Ovary (tissue), 9 donors: ENCODE measurements around the gene TBL1X. TPM values are rescaled to one million over a fixed set of nuclear protein-coding genes. Genes with fewer than 3 reads are reported as not detected.
"Not testable (repeated sequence)": the region's sequence is repeated elsewhere in the genome, so short reads cannot be mapped to it uniquely, and the experiment has no call there.

Experiments used
- DNase-seq, 5 donors: peaks; one replicate each; pipeline ENCODE4 v3.0.0-alpha.2; 2019 to 2020
- H3K27ac ChIP-seq, 2 donors: fragments of 200-600 bp; one replicate each; pipeline versions ENCODE4 v1.5.1 to v1.8.0; 2019 to 2022
- H3K27me3 ChIP-seq: fragments of 200-600 bp; one replicate; pipeline ENCODE4 v1.8.0; 2022
- H3K36me3 ChIP-seq: fragments of 200-600 bp; sonication (generic); one replicate; pipeline ENCODE4 v1.5.1; 2019
- H3K4me1 ChIP-seq: one replicate; pipeline ENCODE4 v1.8.1; 2013; ENCODE audit warnings: mild to moderate bottlenecking, moderate library complexity; ENCODE audit not compliant: insufficient read depth
- H3K4me3 ChIP-seq: fragments of 200-600 bp; sonication (generic); one replicate; pipeline ENCODE4 v1.5.1; 2017
- H3K9me3 ChIP-seq, 2 donors: fragments of 200-600 bp in 1 of 2; sonication (generic) in 1 of 2; one replicate each; pipeline versions ENCODE4 v1.5.1 to v1.8.1; 2013 to 2019; ENCODE audit warnings: mild to moderate bottlenecking in 1 of 2, moderate library complexity in 1 of 2
- EP300 ChIP-seq: sonication (generic); formaldehyde crosslinking; IDR thresholded peaks from one replicate; pipeline ENCODE4 v1.6.1; 2017; ENCODE audit warnings: antibody characterized with exemption
- POLR2A ChIP-seq: fragments of 450-650 bp; IDR thresholded peaks from one replicate; pipeline ENCODE4 v1.6.1; 2017; ENCODE audit warnings: antibody characterized with exemption, mild to moderate bottlenecking, moderate library complexity
- WGBS, 3 donors: extraction: QIAGEN DNeasy Blood & Tissue Kit in 1 of 3; methylation state at CpG; one replicate each; pipeline versions ENCODE4 v1.1.5 to v1.1.7; 2013 to 2017; 5-methylcytosine and 5-hydroxymethylcytosine counted together
- intact Hi-C, 4 donors: fragments of 100-400 bp; cut with DNase I; formaldehyde crosslinking; loops; one replicate each; pipeline versions ENCODE4 v1.11.0 to v1.15.1; 2022 to 2023
- polyA plus RNA-seq, 2 donors: library from polyadenylated mRNA; stranded (reverse); fragments of 200-250 nt in 1 of 2; fragments of 350-450 nt in 1 of 2; fragmentation: Illumina TruSeq in 1 of 2; extraction: RNeasy Lipid Tissue Mini Kit (QIAGEN cat#74804) in 1 of 2; gene quantifications; one replicate each; pipeline ENCODE4 v1.2.3, GENCODE V29; 2013 to 2014
- total RNA-seq, 7 donors: library from RNA; depleted of rRNA in 2 of 7; stranded (reverse); fragments of >200 nt in 2 of 7; fragmentation: NEBNext Ultra II Directional in 3 of 7; extraction: Animal tissue kit (Norgen Biotek cat#: 25700) in 3 of 7; gene quantifications; one replicate each; pipeline versions ENCODE4 v1.1.0 to v1.2.4, GENCODE V29; 2016 to 2023
- TF ChIP-seq, protein P1 (sequence below), 3 donors: fragments of 450-650 bp in 2 of 3; fragments of 200-600 bp in 1 of 3; IDR thresholded peaks; one replicate each; pipeline versions ENCODE4 v1.5.1 to v1.8.0; 2016 to 2022; ENCODE audit warnings: antibody characterized with exemption in 3 of 3, mild to moderate bottlenecking in 1 of 3
- donor health status: DM: no; HTN: no; CAD: no; lungs with moderate emphysema.
- donor health status: DM: no; HTN: no; CAD: no.
- donor health status: Bipolar disorder and iron deficiency.
- donor health status: DM: yes; HTN: yes; CAD: no.
- donor health status: DM: no; HTN: no; CAD: no.
- donor health status: DM: yes; HTN: yes; CAD: no.

The TBL1X gene
- total and polyA plus RNA-seq, 9 donors: 11.3 to 50.5 (median 32.0) TPM

DNA sequence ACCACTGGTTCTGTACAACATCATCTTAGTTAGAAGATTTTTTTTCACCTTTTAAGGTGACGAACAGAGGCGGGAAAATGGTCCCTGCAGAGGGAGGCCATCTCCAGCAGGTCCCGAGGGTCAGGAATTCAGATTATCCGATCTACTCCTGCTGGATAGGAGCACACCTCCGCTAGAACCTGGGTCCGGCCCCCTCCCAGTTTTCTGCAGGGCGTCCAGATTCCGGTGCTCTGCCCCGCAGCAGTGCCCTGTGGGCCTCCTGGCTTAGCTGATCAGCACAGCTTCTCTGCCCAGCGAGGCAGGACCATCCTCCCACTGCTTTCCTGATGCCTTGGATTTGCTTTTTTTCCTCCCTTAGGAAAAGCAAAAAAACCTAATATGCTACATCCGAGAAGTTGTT is 2.3 kb downstream of the TBL1X start:
- no peak for DNase-seq
- no peak for TF ChIP-seq EP300
- no peak for TF ChIP-seq POLR2A
- TF ChIP-seq, protein P1, sequence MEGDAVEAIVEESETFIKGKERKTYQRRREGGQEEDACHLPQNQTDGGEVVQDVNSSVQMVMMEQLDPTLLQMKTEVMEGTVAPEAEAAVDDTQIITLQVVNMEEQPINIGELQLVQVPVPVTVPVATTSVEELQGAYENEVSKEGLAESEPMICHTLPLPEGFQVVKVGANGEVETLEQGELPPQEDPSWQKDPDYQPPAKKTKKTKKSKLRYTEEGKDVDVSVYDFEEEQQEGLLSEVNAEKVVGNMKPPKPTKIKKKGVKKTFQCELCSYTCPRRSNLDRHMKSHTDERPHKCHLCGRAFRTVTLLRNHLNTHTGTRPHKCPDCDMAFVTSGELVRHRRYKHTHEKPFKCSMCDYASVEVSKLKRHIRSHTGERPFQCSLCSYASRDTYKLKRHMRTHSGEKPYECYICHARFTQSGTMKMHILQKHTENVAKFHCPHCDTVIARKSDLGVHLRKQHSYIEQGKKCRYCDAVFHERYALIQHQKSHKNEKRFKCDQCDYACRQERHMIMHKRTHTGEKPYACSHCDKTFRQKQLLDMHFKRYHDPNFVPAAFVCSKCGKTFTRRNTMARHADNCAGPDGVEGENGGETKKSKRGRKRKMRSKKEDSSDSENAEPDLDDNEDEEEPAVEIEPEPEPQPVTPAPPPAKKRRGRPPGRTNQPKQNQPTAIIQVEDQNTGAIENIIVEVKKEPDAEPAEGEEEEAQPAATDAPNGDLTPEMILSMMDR (IDR thresholded peaks at IDR 0.05): no peak
- no peaks in the 10 kb centered on the region for H3K9me3 ChIP-seq
- H3K36me3 ChIP-seq: no peaks in the 10 kb centered on the region
- WGBS, 3 donors: 37 to 41% (median 39%) methylated on average over 11 of the region's 11 CpGs
- H3K4me1 ChIP-seq: peaks cover 4% of the 10 kb centered on the region
- H3K4me3 ChIP-seq: peak overlapping the region; percentile 64
- intact Hi-C loops: no loop called here
- no peak overlapping the region for H3K27ac ChIP-seq
- no peaks in the 10 kb centered on the region for H3K27me3 ChIP-seq

GRCh38 chrX:9467751-9468150 is 2.9 kb downstream of the TBL1X start:
- no peak overlapping the region for H3K27ac ChIP-seq
- DNase-seq: no peak
- intact Hi-C loops: no loop called here
- no peak for TF ChIP-seq POLR2A
- TF ChIP-seq, protein P1 (IDR thresholded peaks at IDR 0.05): no peak
- no peak for TF ChIP-seq EP300
- H3K4me3 ChIP-seq: peak overlapping the region; percentile 2
- H3K36me3 ChIP-seq: no peaks in the 10 kb centered on the region
- WGBS, 3 donors: 17 to 38% (median 29%) methylated on average over 11 of the region's 11 CpGs
- H3K4me1 ChIP-seq: peaks cover 4% of the 10 kb centered on the region
- no peaks in the 10 kb centered on the region for H3K9me3 ChIP-seq
- no peaks in the 10 kb centered on the region for H3K27me3 ChIP-seq

DNA sequence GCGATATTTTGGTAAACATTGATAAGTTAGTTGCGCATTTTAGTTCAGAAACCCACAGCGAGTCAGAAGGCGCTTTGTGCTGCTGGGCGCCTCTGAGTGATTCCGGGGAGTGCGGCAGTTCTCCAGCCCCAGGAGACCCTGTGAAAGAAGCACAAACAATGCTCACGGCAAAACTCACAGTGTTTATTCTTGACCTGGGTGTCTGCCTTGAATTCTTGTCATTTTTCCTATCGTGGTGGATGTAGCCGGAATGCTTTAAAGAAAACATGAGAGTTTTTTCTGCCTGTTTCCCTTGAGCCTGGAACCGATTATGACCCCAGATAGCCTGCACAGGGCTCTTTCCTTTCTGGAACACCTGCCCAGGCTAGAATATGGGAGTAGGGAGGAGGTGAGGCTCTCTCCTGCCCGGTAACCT is 6.7 kb downstream of the TBL1X start:
- H3K27ac ChIP-seq: no peak overlapping the region
- intact Hi-C loops: no loop called here
- H3K4me3 ChIP-seq: no peak overlapping the region
- no peaks in the 10 kb centered on the region for H3K27me3 ChIP-seq
- no peak for DNase-seq
- H3K9me3 ChIP-seq: no peaks in the 10 kb centered on the region
- H3K36me3 ChIP-seq: no peaks in the 10 kb centered on the region
- WGBS, 3 donors: 31 to 57% (median 31%) methylated on average over 12 of the region's 12 CpGs
- H3K4me1 ChIP-seq: no peaks in the 10 kb centered on the region
- TF ChIP-seq EP300 (no peak), POLR2A (no peak)
- TF ChIP-seq, protein P1 (IDR thresholded peaks at IDR 0.05): no peak

DNA sequence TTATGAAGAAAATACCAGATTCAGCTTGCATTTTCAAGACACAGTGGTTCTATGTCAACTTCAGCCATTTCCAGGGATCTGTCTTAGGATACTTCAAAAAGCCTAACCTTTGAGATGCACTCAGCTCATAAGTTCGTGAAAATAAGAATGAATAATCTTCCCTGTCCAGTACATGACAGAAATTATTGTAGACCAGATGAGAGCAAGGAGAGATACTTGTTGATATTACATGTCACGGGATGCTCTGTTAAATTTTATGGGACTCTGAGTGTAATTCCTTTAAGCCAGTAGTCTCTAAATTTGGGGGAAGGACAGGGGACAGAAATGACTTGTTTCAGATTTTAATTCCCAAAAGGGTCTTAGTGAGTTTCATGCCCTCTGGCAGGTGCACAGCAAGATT is 8.8 kb downstream of the TBL1X start:
- Histone ChIP-seq H3K9me3 (no peaks in the 10 kb centered on the region), H3K4me1 (no peaks in the 10 kb centered on the region), H3K27ac (no peak overlapping the region), H3K27me3 (no peaks in the 10 kb centered on the region), H3K36me3 (no peaks in the 10 kb centered on the region), H3K4me3 (no peak overlapping the region)
- intact Hi-C loops: no loop called here
- TF ChIP-seq POLR2A (no peak), EP300 (no peak)
- TF ChIP-seq, protein P1 (IDR thresholded peaks at IDR 0.05): no peak
- WGBS, 3 donors: 69 to 78% (median 75%) methylated on average over 2 of the region's 2 CpGs
- DNase-seq: no peak

DNA sequence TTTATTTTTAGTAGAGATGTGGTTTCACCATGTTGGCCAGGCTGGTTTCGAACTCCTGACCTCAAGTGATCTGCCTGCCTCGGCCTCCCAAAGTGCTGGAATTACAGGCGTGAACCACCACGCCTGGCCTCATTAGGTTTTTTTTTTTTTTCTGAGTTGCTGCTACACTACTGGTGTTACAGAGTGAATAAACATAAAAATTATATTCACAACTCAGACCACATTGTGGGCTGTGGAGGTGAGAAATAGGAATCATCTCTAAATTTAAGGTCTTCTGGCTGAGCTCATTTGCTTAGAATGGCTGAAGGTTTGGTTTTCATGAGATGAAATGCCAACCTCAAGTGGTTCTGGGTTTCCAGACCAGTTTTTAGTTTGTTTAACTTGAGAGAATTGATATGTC is 10.6 kb downstream of the TBL1X start:
- H3K36me3 ChIP-seq, H3K4me3 ChIP-seq, intact Hi-C loops, H3K27ac ChIP-seq, DNase-seq, H3K4me1 ChIP-seq, H3K27me3 ChIP-seq, H3K9me3 ChIP-seq: not testable (repeated sequence)
- 83 to 91% (median 85%) methylated on average over 4 of the region's 4 CpGs for WGBS, 3 donors
